AML-193 (cell line): ENCODE measurements around the gene DBN1.

Source experiments
- DNase-seq, 2 experiments: peaks; one replicate each; lab custom pipeline; 2025; lab: John Stamatoyannopoulos, UW

The DBN1 gene

DNA sequence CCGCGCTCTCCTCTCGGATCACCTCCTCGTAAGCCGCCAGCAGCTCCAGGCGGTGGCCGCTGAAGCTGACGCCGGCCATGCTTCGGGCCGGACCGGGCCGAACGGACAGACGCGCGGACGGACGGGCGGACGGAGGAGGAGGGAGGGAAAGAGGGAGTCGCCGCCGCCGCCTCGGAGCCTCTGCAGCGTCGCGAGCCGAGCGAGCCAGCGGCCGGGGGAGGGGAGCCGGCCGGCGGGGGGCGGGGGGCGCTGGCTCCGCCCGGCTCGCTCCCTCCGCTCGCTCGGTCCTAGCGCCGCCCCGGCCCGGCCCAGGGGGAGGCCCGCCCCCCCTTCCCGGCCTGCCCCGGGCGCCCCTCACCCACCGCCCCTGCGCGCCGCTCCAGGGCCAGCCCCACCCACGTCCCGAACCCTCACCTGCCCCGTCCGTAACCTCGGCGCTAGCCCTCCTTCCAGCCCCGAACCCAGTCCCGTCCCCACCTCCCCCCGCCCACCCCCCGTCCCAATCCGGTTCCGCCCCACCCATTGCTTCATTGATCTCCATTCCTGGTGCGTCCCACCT lies at the start of gene DBN1:
Gene DBN1 (minus strand): TSS at position 192 of the 559 bp plus-strand sequence. CDS start 113 bp downstream, at position 79.
- no peak for DNase-seq

DNA sequence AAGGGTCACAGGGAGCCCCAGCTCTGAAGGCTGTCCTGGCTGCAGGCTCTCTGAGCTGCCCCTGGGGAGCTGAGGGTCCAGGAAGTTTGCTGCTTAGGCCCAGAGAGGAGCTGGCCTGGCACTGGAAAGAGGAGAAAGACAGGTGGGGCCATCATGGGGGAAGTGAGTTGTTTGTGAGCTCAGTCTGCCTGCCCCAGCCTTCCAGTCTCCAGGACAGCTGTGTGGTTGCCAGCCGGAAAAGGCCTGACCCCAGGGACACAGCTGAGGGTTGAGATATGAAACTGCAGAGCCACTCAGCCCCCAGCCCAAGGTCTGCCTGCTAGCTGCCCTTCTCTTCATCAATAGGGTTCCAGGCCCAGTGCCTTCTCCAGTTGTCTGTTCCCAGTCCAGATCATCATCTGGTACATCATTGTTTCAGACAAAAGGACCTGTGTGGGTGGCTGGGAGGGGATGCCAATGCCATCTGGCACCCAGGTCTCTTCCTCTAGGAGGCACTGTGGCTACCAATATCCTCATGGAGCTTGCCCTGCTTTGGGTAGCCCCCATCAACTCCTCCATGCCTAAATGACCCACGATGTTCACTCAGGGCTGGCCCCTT lies 47.6 kb upstream of the DBN1 start:
- no peak for DNase-seq

GRCh38 chr5:177520271-177520670 lies 46.8 kb upstream of the DBN1 start:
- no peak for DNase-seq

- DNase-seq, result no peak
Measured at GRCh38 chr5:177519463-177520235, 46.2 kb upstream of the DBN1 start.

DNA sequence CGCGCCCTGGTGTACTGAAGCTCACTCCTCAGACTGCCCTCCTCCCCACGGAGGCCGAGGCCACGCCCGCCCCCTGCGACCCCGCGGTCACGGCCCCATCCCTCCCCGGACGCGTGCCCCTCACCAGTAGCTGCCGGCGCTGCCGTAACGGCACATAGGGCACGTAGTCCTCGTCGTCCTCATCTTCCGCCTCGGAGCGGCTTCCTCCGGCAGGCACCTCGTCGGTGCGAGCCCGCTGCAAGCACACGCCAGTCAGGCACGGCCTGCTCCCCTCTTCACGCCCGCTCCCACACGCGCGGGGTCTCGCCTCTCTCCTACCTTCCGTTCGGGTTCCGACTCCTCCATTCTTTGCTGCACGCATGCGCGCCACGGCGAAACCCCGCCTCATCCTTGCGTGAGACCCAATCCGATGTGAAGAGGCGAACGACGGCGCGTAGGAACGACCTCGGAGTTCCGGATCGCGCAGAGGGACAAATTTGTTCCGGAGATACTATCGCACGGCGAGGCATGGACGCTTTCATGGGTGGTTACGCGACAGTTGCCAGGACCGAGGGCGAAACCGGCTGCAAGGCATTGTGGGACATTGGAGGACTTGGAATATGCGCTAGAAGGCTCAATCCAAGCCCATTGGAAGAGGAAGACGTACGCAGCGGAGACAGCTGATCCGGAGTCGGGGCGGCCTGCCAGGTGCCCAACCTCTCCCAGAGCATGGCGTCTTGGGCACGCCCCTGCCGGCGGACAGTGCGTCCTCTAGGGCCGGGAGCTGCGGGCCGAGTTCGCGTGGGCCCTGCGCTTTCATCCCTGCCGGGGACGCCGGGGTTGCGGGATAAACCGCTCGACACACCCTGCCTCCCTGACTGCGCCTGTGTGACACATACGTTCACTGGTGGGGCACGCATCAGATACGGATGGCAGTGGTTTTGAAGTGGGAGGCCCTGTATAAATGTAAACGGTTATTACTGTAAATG lies 43.5 kb upstream of the DBN1 start, which contains the start of gene DDX41:
Gene DDX41 (minus strand): TSS at position 361 of the 968 bp plus-strand sequence. CDS start 16 bp downstream, at position 345.
- DNase-seq, result peak; percentile 96 to 98

- no peak for DNase-seq
Measured at GRCh38 chr5:177515580-177515979, 42.1 kb upstream of the DBN1 start.

DNA sequence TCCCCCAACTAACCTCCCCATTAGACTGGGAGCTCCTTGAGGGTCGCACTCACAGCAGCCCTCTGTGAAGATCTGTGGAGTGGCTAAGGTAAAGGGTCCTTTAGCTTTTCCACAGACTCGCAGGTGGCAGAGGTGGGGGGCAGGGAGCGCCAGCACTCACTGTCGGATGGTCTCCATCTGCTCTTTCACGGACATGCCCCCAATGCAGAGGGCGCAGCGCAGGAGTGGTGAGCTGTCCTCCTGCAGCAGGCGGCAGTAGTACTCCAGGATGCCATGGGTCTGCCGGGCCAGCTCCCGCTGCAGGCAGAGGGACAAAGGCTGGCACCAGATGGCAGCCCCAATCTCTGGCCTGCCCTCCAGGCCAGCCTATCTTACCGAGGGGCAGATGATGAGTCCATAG lies 41.1 kb upstream of the DBN1 start:
- no peak for DNase-seq

DNA sequence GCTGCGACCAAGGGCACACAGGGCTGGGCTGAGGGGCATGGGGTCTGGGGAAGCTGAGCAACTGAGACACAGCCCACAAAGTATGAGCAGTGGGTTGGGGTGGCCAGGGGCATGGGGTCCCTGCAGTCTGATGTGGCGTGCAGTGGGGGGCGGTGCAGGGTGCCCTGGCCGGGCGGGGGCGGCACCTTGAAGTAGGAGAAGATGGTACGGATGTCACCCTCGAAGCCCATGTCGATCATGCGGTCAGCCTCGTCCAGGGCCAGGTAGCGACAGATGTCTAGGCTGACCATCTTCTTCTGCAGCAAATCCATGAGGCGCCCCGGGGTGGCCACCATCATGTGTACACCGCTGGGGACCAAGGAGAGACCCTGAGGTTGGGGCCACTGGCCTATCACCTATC lies 40.1 kb upstream of the DBN1 start:
- no peak for DNase-seq

GRCh38 chr5:177512736-177513380 lies 39.4 kb upstream of the DBN1 start:
- DNase-seq, result no peak

DNA sequence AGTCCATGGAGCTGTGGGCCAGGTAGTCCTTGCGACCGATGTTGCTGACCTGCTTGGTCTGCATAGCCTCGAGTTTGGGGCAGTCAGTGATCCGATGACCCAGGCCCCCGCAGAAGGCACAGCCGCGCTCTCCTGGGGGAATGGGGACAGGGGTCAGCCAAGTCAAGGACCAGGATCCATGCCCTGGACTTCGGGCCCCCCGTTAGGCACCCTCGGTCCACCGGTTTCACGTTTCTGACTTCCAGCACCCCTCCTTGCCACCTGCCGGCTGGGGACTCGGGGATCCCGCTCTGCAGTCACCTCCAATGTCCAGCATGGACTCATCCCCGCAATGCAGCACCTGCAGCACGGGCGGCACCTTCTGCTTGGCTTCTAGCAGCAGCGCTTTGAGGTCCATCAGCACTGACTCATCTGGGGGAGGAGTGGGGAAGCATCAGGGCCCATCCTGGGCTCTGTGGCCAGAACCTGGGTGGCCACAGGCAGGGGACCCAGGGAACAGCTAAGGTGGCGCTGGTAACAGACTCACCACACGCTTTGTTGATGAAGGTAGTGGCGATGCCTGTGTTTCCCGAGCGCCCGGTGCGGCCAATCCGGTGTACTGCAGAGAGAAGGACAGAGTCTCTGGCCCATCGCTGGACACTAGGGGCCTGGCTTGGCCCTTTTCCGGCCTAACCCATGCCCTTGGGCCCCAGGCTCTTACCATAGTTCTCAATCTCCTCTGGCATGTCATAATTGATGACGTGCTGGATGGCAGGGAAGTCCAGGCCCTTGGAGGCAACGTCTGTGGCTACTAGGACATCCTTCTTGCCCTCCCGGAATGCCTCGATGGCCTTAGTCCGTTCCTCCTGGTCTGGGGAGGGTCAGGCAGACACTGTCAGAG lies 38.6 kb upstream of the DBN1 start:
- DNase-seq, result no peak

DNA sequence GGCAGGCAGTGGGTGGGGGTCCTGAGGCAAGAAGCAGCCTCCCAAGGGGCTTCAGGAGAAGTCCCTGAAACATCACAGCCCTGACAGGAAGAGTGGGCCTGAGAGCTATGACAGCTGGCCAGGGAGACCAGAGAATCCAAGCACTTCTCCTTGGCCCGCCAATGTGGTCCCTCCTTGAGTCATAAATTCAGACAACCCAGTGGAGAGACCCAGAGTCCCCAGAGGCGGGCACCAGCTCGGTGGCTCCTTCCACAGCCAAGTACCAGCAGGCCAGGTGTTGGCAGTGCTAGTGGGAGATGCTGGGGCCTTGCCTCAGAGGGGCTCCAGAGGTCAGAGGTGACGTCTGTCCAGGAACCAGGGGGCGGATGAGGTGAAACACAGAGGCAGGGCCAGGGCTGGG lies 37.7 kb upstream of the DBN1 start:
- no peak for DNase-seq

GRCh38 chr5:177510567-177511053 lies 37.2 kb upstream of the DBN1 start:
- DNase-seq, result peak; percentile 92 to 94

GRCh38 chr5:177509991-177510566 lies 36.6 kb upstream of the DBN1 start:
- DNase-seq, result no peak

DNA sequence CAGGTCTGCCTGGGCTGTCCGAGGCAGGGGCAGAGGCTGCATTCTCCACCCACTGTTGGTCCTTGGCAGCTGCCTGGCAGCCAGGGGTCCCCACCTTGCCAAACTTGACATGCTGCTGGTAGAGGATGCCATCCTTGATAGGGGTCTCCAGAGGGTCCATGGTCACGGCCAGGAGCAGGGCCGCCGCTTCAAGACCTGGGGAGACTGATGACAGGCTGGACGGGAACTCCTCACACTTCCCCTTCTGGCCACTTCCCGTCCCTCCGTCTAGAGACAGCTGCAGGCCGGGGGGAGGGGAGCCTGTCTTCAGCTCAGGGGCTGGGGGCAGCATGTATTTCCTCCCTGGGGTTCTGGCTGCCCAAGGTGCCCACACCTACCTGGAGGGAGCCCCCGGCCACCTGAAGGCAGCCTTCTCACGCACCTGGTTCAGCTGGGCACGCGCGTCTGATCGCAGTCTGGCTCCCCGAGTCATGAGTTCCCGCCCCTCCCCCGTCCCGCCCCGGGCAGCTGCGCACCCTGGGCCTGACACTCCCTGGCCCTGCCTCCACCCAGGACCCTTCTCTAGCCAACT lies 36.0 kb upstream of the DBN1 start, which contains the start of gene DOK3:
Gene DOK3 (minus strand): TSS at position 446 of the 571 bp plus-strand sequence. CDS start 286 bp downstream, at position 160.
- peak; percentile 59 to 64 for DNase-seq

DNA sequence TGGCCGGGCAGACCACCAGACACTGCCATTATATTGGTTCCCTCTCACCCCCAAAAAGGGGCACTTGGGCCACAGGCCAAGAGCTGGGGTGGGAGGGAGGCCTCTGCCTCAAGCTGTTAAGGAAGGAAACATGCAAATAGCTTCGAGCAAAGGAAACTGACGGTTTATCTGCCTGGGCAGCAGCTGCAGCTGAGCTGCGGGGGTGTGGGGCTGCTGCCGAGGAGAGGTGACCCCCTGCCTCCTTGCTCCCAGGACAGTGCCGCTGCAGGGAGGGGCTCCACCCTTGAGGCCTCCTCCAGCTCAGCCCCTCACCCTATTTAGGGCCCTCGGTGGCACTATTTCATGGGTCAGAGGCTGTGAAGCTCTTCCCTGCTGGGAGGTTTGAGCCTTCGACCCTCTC lies 35.4 kb upstream of the DBN1 start:
- peak; percentile 22 to 36 for DNase-seq

DNA sequence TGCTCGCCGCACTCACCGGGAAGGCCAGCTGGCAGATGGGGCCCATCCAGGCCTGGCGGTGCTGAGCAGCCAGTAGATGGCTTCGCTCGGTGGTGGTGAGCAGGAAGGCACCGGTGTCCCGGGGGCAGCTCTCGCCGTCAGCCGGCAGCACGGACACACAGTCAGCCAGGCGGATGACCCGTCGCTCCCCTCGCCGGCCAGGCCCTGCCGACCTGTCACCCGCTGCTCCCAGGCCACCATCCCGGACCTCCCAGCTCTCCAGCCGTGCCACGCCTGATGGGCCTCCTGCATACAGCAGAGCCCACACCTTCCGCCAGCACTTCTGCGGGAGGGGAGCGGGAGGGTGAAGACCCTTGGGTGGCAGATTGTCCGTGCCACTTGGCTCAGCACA lies 34.8 kb upstream of the DBN1 start:
- no peak for DNase-seq

GRCh38 chr5:177507596-177508220 lies 34.3 kb upstream of the DBN1 start:
- peak; percentile 45 to 52 for DNase-seq

GRCh38 chr5:177507165-177507564 lies 33.7 kb upstream of the DBN1 start:
- DNase-seq, result peak; percentile 17 to 45

GRCh38 chr5:177505075-177505474 lies 31.6 kb upstream of the DBN1 start:
- no peak for DNase-seq
